Endothelial cell of umbilical vein (primary cell): ENCODE results near the gene TRMT1. TPM values are rescaled to one million over a fixed set of nuclear protein-coding genes. Genes with fewer than 3 reads are reported as not detected.
A peak's percentile ranks its signal among the peaks of the same experiment; 100 is the strongest.

Experiments used
- BruUV-seq: library from RNA; stranded (reverse); fragments of 400-500 nt; replicated peaks from 2 replicates; lab custom pipeline; 2021; lab: Mats Ljungman, UMichigan
- CTCF ChIA-PET: fragments of 300-600, 350-600 bp; sonication (Branson Sonifier 250); formaldehyde crosslinking; loops from one replicate; lab custom pipeline; 2021; ENCODE audit warnings: antibody characterized with exemption, inconsistent platforms; lab: Charles Lee
- POLR2A ChIA-PET: fragments of 300-600, 350-600 bp; sonication (Branson Sonifier 250); formaldehyde crosslinking; loops from one replicate; lab custom pipeline; 2021; ENCODE audit warnings: antibody characterized with exemption, inconsistent platforms; lab: Charles Lee
- DNase-seq: peaks from one replicate; pipeline ENCODE4 v3.0.0-alpha.2; 2011; ENCODE audit warnings: low read depth, low spot score
- FAIRE-seq: peaks from 2 replicates; lab custom pipeline; 2011; peaks lifted over from hg19 to GRCh38; lab: Jason Lieb, UNC
- H2AFZ ChIP-seq: 2 replicates; pipeline ENCODE4 v1.6.0; 2012; ENCODE audit warnings: low read depth, low read length, control low read depth, inconsistent platforms
- H3K27ac ChIP-seq: 2 replicates; pipeline ENCODE4 v1.5.1; 2011; ENCODE audit warnings: low read depth, mild to moderate bottlenecking, control low read depth, low read length, moderate library complexity; ENCODE audit not compliant: insufficient read depth
- H3K27me3 ChIP-seq, 2 experiments: 2 replicates each; pipeline versions ENCODE4 v1.6.0 to v1.6.1; 2011; ENCODE audit warnings: low read length in 2 of 2, mixed read lengths in 1 of 2; ENCODE audit not compliant: control insufficient read depth in 2 of 2, insufficient read depth in 2 of 2
- H3K36me3 ChIP-seq, 2 experiments: 2 replicates in 1 of 2; 3 replicates in 1 of 2; pipeline ENCODE4 v1.5.1; 2011; ENCODE audit warnings: low read length in 2 of 2, mild to moderate bottlenecking in 1 of 2, moderate library complexity in 1 of 2; ENCODE audit not compliant: control insufficient read depth in 2 of 2, insufficient read depth in 2 of 2; ENCODE audit errors: extremely low read depth in 1 of 2
- H3K4me1 ChIP-seq: 3 replicates; pipeline ENCODE4 v1.5.1; 2011; ENCODE audit warnings: mild to moderate bottlenecking, low read length; ENCODE audit not compliant: control insufficient read depth, insufficient read depth; ENCODE audit errors: extremely low read depth
- H3K4me2 ChIP-seq: 2 replicates; pipeline ENCODE4 v1.6.1; 2011; ENCODE audit warnings: low read length, control low read depth, mixed read lengths; ENCODE audit not compliant: insufficient read depth
- H3K4me3 ChIP-seq, 3 experiments: fragments of 200-600 bp in 1 of 3; sonication (generic), shearing (Covaris generic) in 1 of 3; replicated peaks in 1 of 3; 2 replicates each; pipeline ENCODE4 v1.5.1; 2011 to 2016; ENCODE audit warnings: control low read depth in 3 of 3, low read length in 3 of 3, mild to moderate bottlenecking in 2 of 3, inconsistent platforms in 1 of 3, low read depth in 1 of 3, moderate library complexity in 1 of 3; ENCODE audit not compliant: insufficient read depth in 1 of 3
- H3K79me2 ChIP-seq: 2 replicates; pipeline ENCODE4 v1.6.0; 2012; ENCODE audit warnings: low read length, inconsistent platforms; ENCODE audit not compliant: control insufficient read depth, insufficient read depth
- H3K9ac ChIP-seq: replicated peaks from 2 replicates; pipeline ENCODE3; 2011; ENCODE audit warnings: low read length, control low read depth; ENCODE audit not compliant: insufficient read depth; ENCODE audit errors: extremely low read depth
- H3K9me1 ChIP-seq: replicated peaks from 3 replicates; pipeline ENCODE4 v1.6.0; 2011; ENCODE audit warnings: mild to moderate bottlenecking, low read length; ENCODE audit not compliant: control insufficient read depth, insufficient read depth; ENCODE audit errors: extremely low read depth
- H3K9me3 ChIP-seq: replicated peaks from 2 replicates; pipeline ENCODE4 v1.5.1; 2012; ENCODE audit warnings: low read length, inconsistent platforms; ENCODE audit not compliant: control insufficient read depth, insufficient read depth
- H4K20me1 ChIP-seq: replicated peaks from 2 replicates; pipeline ENCODE3; 2011; ENCODE audit warnings: mild to moderate bottlenecking, low read length; ENCODE audit not compliant: control insufficient read depth, insufficient read depth; ENCODE audit errors: extremely low read depth
- CTCF ChIP-seq, 2 donors: IDR thresholded peaks; 1 replicate in 1 of 2; 2 replicates in 1 of 2; pipeline ENCODE4 v1.5.1; 2011; ENCODE audit warnings: low read length in 2 of 2, mild to moderate bottlenecking in 2 of 2, moderate library complexity in 2 of 2, control low read depth in 1 of 2, inconsistent platforms in 1 of 2, low read depth in 1 of 2; ENCODE audit not compliant: insufficient read depth in 1 of 2; ENCODE audit errors: extremely low read depth in 1 of 2
- MAX ChIP-seq: IDR thresholded peaks from 2 replicates; pipeline ENCODE4 v1.6.1; 2011; ENCODE audit not compliant: insufficient read depth, insufficient read length
- POLR2A ChIP-seq: IDR thresholded peaks from 2 replicates; pipeline ENCODE4 v1.6.1; 2012; ENCODE audit warnings: low read depth, mild to moderate bottlenecking, control low read depth, low read length
- dilution Hi-C: fragments of 300-500 bp; cut with MboI; formaldehyde crosslinking; loops from one replicate; pipeline ENCODE4 v1.15.0; 2019; ENCODE audit warnings: low sequenced_read_pairs; ENCODE audit not compliant: extremely low pct_ligation_motif_present
- intact Hi-C: fragments of 100-400 bp; cut with micrococcal nuclease; formaldehyde crosslinking; loops from one replicate; pipeline ENCODE4 v1.10.0; 2022
- polyA plus RNA-seq, 4 experiments: library from polyadenylated mRNA; depleted of rRNA in 3 of 4; stranded (reverse) in 3 of 4; unstranded in 1 of 4; fragments of >200 nt; gene quantifications; 2 replicates each; pipeline versions ENCODE4 v1.2.1 to v1.2.3, GENCODE V29; 2011 to 2012; ENCODE audit warnings: missing spikeins in 1 of 4
- total RNA-seq: library from RNA; stranded (reverse); gene quantifications from 2 replicates; pipeline ENCODE4 v1.2.3, GENCODE V29; 2021

Gene TRMT1
- total and polyA plus RNA-seq, 2 donors (not counting 3 experiments of a cell fraction or from before 2014, with no cell fraction given): 46.3 to 53.0 TPM

GRCh38 chr19:13101590-13102415, 14.7 kb downstream of the TRMT1 start:
- H2AFZ ChIP-seq: no peak overlapping the region
- peak overlapping the region; percentile 96 for H3K4me2 ChIP-seq
- DNase-seq (no peak), FAIRE-seq (peak; percentile 72)
- H4K20me1 ChIP-seq: no peaks in the 10 kb centered on the region
- peak overlapping the region; percentile 96 for H3K9ac ChIP-seq
- dilution Hi-C loops (no loop called here), intact Hi-C loops (loop anchor here (1.0 to 5.0 kb wide), 6 partner anchors 14 to 905 kb away; partner anchors contain the start of genes RFX1 and TRMT1)
- no peaks in the 10 kb centered on the region for H3K9me1 ChIP-seq
- POLR2A ChIA-PET: interaction anchor here (0.8 to 1.2 kb wide), 2 partner anchors 52 to 54 kb away, joined by 3 to 8 read pairs; no protein-coding TSS in a partner anchor
- H3K9me3 ChIP-seq: no peaks in the 10 kb centered on the region
- peaks cover 48% of the 10 kb centered on the region for H3K4me1 ChIP-seq
- peak overlapping the region; percentile 76 for H3K27ac ChIP-seq
- BruUV-seq: TSS peak; percentile 41
- peaks cover 30% of the 10 kb centered on the region for H3K79me2 ChIP-seq
- peak overlapping the region; percentile 63 to 95 (median 85) for H3K4me3 ChIP-seq
- peaks cover 2 to 3% of the 10 kb centered on the region in 2 experiments for H3K36me3 ChIP-seq
- no peaks in the 10 kb centered on the region for H3K27me3 ChIP-seq
- peak; percentile 43 for TF ChIP-seq POLR2A
- TF ChIP-seq MAX: no peak
- CTCF ChIA-PET: interaction anchor here (0.7 to 2.5 kb wide), 20 partner anchors 9 to 161 kb away, joined by 3 to 26 read pairs (median 4); partner anchors contain the start of genes IER2, NACC1, STX10 and TRMT1

- H3K9ac ChIP-seq: peak overlapping the region; percentile 96
- dilution Hi-C loops: no loop called here
- FAIRE-seq: peak; percentile 58
- H3K9me1 ChIP-seq: no peaks in the 10 kb centered on the region
- H3K27ac ChIP-seq: peak overlapping the region; percentile 76
- no peaks in the 10 kb centered on the region for H3K27me3 ChIP-seq
- H2AFZ ChIP-seq: no peak overlapping the region
- DNase-seq: peak; percentile 60
- H3K36me3 ChIP-seq: peaks cover 2 to 3% of the 10 kb centered on the region in 2 experiments
- H3K4me2 ChIP-seq: peak overlapping the region; percentile 96
- H3K9me3 ChIP-seq: no peaks in the 10 kb centered on the region
- BruUV-seq: no TSS peak
- ChIA-PET POLR2A (interaction anchor here (0.8 to 2.1 kb wide), 4 partner anchors 40 to 54 kb away, joined by 3 to 8 read pairs (median 4); no protein-coding TSS in a partner anchor), CTCF (interaction anchor here (0.5 to 2.5 kb wide), 27 partner anchors 10 to 175 kb away, joined by 3 to 26 read pairs (median 4); partner anchors contain the start of genes IER2, NACC1, STX10 and TRMT1)
- H3K4me1 ChIP-seq: peaks cover 50% of the 10 kb centered on the region
- H3K4me3 ChIP-seq: peak overlapping the region; percentile 63 to 95 (median 85)
- TF ChIP-seq CTCF (IDR thresholded peaks at IDR 0.05; ENCODE audit: extremely low read depth in 1 of 2, insufficient read depth in 1 of 2, low read depth in 1 of 2, low read length in 2 of 2) (peak; percentile 53 to 79), POLR2A (peak; percentile 51), MAX (no peak)
- peaks cover 30% of the 10 kb centered on the region for H3K79me2 ChIP-seq
- no peaks in the 10 kb centered on the region for H4K20me1 ChIP-seq
- intact Hi-C loops: loop anchor here (1.0 to 5.0 kb wide), 3 partner anchors 146 to 906 kb away; partner anchors contain the start of gene RFX1
Measured at GRCh38 chr19:13100841-13101589, 15.5 kb downstream of the TRMT1 start.
